Measurements from ENCODE around the gene DOCK8.
"Not testable (repeated sequence)": the region's sequence is repeated elsewhere in the genome, so short reads cannot be mapped to it uniquely, and the experiment has no call there.

DOCK8 gene

DNA sequence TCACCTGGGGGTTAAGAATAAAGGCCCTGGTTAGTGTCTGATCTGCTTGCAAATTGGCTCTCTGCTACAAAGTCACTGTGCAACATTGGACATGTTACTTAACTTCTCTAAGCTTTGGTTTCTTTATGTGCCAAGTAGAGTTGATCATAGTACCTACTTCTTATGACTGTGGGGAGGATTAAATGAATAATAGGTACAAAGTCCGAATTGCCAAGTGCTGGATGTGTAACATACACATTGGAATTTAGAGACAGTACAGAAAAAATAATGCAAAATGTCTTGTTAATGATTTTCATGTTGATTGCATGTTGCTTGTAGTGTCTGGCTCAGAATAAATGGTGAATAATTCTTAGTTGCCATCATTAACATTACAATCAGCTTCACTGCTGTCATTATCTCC, 2.2 kb downstream of the DOCK8 start:
- TF ChIP-seq, protein P1, sequence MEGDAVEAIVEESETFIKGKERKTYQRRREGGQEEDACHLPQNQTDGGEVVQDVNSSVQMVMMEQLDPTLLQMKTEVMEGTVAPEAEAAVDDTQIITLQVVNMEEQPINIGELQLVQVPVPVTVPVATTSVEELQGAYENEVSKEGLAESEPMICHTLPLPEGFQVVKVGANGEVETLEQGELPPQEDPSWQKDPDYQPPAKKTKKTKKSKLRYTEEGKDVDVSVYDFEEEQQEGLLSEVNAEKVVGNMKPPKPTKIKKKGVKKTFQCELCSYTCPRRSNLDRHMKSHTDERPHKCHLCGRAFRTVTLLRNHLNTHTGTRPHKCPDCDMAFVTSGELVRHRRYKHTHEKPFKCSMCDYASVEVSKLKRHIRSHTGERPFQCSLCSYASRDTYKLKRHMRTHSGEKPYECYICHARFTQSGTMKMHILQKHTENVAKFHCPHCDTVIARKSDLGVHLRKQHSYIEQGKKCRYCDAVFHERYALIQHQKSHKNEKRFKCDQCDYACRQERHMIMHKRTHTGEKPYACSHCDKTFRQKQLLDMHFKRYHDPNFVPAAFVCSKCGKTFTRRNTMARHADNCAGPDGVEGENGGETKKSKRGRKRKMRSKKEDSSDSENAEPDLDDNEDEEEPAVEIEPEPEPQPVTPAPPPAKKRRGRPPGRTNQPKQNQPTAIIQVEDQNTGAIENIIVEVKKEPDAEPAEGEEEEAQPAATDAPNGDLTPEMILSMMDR (IDR thresholded peaks at IDR 0.05; ENCODE audit: low read depth, low read length, missing control alignments) = no peak
- H3K27ac ChIP-seq = no peak overlapping the region
- H3K27me3 ChIP-seq (replicated peaks) = peaks cover 6% of the 10 kb centered on the region
- in situ Hi-C loops (cut with HindIII; ENCODE audit: low pct_ligation_motif_present, low sequenced_read_pairs) = no loop called here
- no peaks in the 10 kb centered on the region for H3K36me3 ChIP-seq (replicated peaks)
- DNase-seq = no peak
- H3K4me3 ChIP-seq (ENCODE audit: low read depth, low read length) = no peak overlapping the region

DNA sequence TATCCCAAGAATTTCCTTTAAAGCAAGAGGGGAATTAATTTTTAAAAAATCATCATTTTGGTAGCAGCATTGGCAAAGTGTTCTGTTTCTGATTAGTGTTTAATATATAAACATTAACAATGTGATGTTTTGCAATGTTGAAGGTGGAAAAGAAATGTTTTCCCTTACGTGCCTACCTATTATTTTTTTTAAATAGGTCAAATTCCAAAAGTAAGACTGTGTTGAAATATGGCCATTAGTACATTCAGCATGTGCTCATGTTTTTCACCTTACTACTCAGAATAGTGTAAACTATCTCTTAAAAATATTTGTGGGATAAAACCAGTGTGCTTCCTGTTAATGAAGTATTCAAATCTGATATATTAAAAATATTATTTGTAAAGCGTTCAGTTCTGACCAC, 3.3 kb downstream of the DOCK8 start:
- Histone ChIP-seq H3K36me3 (replicated peaks) (no peaks in the 10 kb centered on the region), H3K27me3 (replicated peaks) (peaks cover 6% of the 10 kb centered on the region), H3K27ac (no peak overlapping the region), H3K4me3 (ENCODE audit: low read depth, low read length) (no peak overlapping the region)
- in situ Hi-C loops (cut with HindIII; ENCODE audit: low pct_ligation_motif_present, low sequenced_read_pairs) = no loop called here
- TF ChIP-seq, protein P1 (IDR thresholded peaks at IDR 0.05; ENCODE audit: low read depth, low read length, missing control alignments) = no peak
- DNase-seq = no peak

DNA sequence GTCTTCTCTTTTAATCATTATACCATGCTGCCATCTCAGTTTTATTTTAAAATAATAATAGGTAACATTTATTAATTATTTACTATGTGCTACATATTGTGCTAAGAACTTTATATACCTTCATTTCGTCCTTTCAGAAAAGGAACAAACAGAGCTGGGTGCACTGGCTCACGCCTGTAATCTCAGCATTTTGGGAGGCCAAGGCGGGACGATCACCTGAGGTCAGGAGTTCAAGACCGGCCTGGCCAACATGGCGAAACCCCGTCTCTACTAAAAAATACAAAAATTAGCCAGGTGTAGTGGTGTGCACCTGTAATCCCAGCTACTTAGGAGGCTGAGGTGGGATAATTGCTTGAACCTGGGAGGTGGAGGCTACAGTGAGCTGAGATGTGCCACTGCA, 4.4 kb downstream of the DOCK8 start:
- DNase-seq; H3K27me3 ChIP-seq (replicated peaks); H3K36me3 ChIP-seq (replicated peaks); H3K27ac ChIP-seq; H3K4me3 ChIP-seq (ENCODE audit: low read depth, low read length); in situ Hi-C loops (cut with HindIII; ENCODE audit: low pct_ligation_motif_present, low sequenced_read_pairs): not testable (repeated sequence)

DNA sequence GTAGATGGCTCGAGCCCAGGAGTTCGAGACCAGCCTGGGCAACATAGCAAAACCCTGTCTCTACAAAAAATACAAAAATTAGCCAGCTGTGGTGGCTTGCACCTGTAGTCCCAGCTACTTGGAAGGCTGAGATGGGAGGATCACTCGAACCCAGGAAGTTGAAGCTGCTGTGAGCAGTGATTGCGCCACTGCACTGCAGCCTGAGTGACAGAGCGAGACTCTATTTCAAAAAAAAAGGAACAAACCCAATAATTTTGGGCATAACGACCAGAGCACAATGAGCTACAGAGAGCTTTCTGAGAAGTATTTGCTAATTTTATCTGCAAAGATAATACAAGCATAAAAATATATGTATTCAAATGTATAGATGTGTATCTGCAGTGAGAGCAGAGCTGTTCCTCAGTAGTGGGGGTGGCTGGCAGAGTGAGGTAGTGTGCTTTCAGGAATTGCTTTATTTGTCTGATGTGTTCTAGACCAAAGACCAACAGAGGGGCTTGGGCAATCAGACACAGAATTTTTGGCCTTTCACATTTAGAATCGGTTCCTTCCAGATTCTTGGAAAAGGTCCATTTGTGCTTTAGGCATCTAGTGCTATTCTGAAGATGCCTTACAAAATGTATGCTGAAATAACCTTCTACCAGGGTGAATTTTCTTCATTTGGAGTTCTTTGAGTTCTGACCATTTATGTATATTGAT, 5.2 kb downstream of the DOCK8 start:
- H3K27ac ChIP-seq = no peak overlapping the region
- H3K27me3 ChIP-seq (replicated peaks) = peaks cover 6% of the 10 kb centered on the region
- no peak overlapping the region for H3K4me3 ChIP-seq (ENCODE audit: low read depth, low read length)
- H3K36me3 ChIP-seq (replicated peaks) = no peaks in the 10 kb centered on the region
- in situ Hi-C loops (cut with HindIII; ENCODE audit: low pct_ligation_motif_present, low sequenced_read_pairs) = no loop called here
- TF ChIP-seq, protein P1 (IDR thresholded peaks at IDR 0.05; ENCODE audit: low read depth, low read length, missing control alignments) = no peak
- no peak for DNase-seq

DNA sequence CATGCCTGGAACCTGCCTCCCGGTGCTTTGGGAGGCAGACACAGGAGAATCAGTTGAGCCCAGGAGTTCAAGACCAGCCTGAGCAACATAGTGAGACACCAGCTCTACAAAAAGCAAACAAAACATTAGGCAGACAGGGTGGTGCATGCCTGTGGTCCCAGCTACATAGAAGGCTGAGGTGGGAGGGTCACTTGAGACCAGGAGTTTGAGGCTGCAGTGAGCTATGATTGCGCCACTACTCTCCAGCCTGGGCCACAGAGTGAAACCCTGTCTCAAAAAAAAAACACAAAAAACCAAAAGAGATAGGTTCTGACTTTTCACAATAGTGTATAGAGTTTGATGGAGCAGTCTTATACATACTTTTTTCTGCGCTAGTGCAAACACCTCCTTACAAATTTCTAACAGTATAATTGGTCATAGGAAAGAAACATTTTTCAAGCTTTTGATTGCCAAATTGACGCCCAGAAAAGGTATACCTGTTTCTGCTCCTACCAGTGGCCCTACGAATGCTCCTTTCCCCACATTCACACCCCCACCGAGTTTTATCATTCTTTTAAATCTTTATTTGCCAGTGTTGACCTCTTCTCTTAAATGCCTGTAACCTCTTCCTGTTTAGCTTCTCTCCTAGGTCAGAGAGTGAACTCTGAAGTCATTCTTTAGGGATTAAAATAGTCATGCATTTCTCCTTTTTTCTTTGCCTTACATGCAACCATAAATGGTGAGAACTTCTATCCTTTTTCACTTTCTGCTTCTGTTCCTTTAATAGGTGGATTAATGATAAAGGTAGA, 7.5 kb downstream of the DOCK8 start:
- TF ChIP-seq, protein P1 (IDR thresholded peaks at IDR 0.05; ENCODE audit: low read depth, low read length, missing control alignments) = no peak
- in situ Hi-C loops (cut with HindIII; ENCODE audit: low pct_ligation_motif_present, low sequenced_read_pairs) = no loop called here
- Histone ChIP-seq H3K27me3 (replicated peaks) (peaks cover under 1% of the 10 kb centered on the region), H3K4me3 (ENCODE audit: low read depth, low read length) (no peak overlapping the region), H3K36me3 (replicated peaks) (no peaks in the 10 kb centered on the region), H3K27ac (no peak overlapping the region)
- DNase-seq = no peak

DNA sequence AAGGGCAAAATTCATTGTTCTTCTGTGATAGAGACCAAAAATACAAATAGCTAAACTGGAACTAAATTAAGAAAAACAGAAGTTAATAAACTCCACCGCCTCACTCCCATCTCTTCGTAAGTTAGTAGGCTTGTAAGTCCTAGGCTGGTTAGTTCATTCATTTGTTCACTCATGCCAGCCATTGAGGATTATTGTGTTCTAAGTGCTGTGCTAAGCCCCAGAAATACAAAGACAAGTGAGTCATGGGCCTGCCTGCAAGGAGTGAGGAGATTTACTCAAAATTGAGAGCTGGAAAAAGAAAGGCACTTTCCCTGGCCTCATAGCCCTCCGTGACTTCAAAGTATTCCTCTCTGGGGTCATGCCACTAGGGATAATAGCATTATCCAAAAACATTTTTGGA, 8.5 kb downstream of the DOCK8 start:
- in situ Hi-C loops (cut with HindIII; ENCODE audit: low pct_ligation_motif_present, low sequenced_read_pairs) = no loop called here
- Histone ChIP-seq H3K27ac (no peak overlapping the region), H3K4me3 (ENCODE audit: low read depth, low read length) (no peak overlapping the region), H3K36me3 (replicated peaks) (no peaks in the 10 kb centered on the region), H3K27me3 (replicated peaks) (no peaks in the 10 kb centered on the region)
- DNase-seq = no peak
- TF ChIP-seq, protein P1 (IDR thresholded peaks at IDR 0.05; ENCODE audit: low read depth, low read length, missing control alignments) = no peak

Measured in brain microvascular endothelial cell (primary cell).